Bronchial epithelial cell (primary cell): Measurements from ENCODE around the gene NEURL1. TPM values are rescaled to one million over a fixed set of nuclear protein-coding genes. Genes with fewer than 3 reads are reported as not detected.

Experiments used
- DNase-seq: peaks from one replicate; pipeline ENCODE4 v3.0.0-alpha.2; 2010; ENCODE audit warnings: low read depth
- FAIRE-seq: peaks from 2 replicates; lab custom pipeline; 2011; peaks lifted over from hg19 to GRCh38; lab: Jason Lieb, UNC
- H3K27me3 ChIP-seq: 2 replicates; pipeline ENCODE4 v1.5.1; 2011; ENCODE audit warnings: low read length; ENCODE audit not compliant: control insufficient read depth, insufficient read depth
- H3K36me3 ChIP-seq: 2 replicates; pipeline ENCODE4 v1.5.1; 2011; ENCODE audit warnings: low read length; ENCODE audit not compliant: control insufficient read depth, insufficient read depth
- H3K4me3 ChIP-seq: 2 replicates; pipeline ENCODE4 v1.5.1; 2011; ENCODE audit warnings: mild to moderate bottlenecking, low read depth, low read length, control low read depth
- total RNA-seq: library from RNA; depleted of rRNA; stranded (reverse); fragments of >200 nt; gene quantifications from 2 replicates; pipeline ENCODE4 v1.2.1, GENCODE V29; 2014
- TF ChIP-seq, protein P1 (sequence below): IDR thresholded peaks from 2 replicates; pipeline ENCODE4 v1.5.1; 2011; ENCODE audit warnings: mild to moderate bottlenecking, moderate library complexity, low read length, control low read depth, inconsistent platforms; ENCODE audit not compliant: insufficient read depth, severe bottlenecking

Gene NEURL1
- total RNA-seq, 1 donor from 2014 or later, result 1.1 TPM

DNA sequence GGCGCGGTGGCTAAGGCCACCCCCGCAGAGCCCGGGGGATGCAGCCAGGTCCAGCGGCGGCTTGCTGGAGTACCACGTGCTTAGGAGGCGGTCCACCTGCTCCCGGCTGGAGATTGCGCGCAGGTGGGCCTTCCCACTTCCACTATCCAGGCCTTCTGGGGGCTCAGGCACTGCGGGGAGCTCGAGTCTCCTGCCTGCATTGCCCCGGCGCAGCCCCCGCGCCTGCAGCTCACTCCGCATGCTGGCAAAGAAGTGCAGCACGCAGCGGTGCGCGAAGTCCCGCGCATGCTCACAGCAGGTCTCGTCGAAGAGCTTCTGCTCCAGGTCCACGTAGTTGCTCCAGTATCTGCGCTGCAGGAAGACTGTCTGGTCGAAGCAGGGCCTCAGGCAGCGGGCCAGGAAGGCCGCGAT is 20.2 kb upstream of the NEURL1 start:
- no peak for FAIRE-seq
- peak; percentile 18 for DNase-seq
- Histone ChIP-seq H3K4me3 (no peak overlapping the region), H3K27me3 (no peaks in the 10 kb centered on the region), H3K36me3 (no peaks in the 10 kb centered on the region)
- TF ChIP-seq, protein P1, sequence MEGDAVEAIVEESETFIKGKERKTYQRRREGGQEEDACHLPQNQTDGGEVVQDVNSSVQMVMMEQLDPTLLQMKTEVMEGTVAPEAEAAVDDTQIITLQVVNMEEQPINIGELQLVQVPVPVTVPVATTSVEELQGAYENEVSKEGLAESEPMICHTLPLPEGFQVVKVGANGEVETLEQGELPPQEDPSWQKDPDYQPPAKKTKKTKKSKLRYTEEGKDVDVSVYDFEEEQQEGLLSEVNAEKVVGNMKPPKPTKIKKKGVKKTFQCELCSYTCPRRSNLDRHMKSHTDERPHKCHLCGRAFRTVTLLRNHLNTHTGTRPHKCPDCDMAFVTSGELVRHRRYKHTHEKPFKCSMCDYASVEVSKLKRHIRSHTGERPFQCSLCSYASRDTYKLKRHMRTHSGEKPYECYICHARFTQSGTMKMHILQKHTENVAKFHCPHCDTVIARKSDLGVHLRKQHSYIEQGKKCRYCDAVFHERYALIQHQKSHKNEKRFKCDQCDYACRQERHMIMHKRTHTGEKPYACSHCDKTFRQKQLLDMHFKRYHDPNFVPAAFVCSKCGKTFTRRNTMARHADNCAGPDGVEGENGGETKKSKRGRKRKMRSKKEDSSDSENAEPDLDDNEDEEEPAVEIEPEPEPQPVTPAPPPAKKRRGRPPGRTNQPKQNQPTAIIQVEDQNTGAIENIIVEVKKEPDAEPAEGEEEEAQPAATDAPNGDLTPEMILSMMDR, result no peak

DNA sequence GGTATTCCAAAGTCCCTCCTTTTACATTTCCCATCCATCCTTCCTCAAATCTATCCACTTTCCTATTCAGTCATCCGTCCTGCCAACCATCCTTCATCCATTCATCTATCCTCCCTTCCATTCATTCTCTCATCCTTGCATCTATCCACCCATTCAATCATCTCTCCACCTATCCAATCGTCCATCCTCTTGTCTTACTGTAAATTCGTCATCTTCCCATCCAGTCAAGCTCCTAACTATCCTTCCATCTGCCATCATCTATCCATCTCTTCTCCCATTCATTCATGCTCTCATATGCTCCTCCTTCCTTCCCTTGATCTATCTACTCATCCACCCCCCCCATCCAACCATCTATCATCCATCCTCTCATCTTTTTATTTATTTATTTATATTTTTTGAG is 19.4 kb upstream of the NEURL1 start:
- Histone ChIP-seq H3K36me3 (no peaks in the 10 kb centered on the region), H3K27me3 (no peaks in the 10 kb centered on the region), H3K4me3 (no peak overlapping the region)
- FAIRE-seq (no peak), DNase-seq (no peak)
- TF ChIP-seq, protein P1, result no peak

DNA sequence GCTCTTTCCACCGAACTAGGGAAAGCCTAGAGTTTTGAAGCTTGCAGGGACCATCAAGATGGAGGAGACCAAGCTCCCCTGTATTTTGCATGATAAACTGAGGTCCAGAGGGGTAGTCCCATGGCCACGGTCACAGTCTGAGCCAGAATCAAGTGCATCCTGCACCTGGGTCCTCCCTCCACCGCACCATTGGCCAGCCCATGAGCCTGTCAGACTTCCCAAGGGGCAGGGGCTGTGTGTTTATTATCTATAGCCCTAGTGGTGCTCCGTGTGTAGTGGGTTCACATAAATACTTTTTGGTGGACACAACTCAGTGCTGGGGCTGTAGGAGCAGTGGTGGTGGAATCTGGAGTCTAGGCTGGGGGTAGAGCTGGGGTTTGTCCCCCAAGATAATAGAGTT is 18.1 kb upstream of the NEURL1 start:
- TF ChIP-seq, protein P1, result no peak
- no peak for FAIRE-seq
- H3K27me3 ChIP-seq, result no peaks in the 10 kb centered on the region

DNA sequence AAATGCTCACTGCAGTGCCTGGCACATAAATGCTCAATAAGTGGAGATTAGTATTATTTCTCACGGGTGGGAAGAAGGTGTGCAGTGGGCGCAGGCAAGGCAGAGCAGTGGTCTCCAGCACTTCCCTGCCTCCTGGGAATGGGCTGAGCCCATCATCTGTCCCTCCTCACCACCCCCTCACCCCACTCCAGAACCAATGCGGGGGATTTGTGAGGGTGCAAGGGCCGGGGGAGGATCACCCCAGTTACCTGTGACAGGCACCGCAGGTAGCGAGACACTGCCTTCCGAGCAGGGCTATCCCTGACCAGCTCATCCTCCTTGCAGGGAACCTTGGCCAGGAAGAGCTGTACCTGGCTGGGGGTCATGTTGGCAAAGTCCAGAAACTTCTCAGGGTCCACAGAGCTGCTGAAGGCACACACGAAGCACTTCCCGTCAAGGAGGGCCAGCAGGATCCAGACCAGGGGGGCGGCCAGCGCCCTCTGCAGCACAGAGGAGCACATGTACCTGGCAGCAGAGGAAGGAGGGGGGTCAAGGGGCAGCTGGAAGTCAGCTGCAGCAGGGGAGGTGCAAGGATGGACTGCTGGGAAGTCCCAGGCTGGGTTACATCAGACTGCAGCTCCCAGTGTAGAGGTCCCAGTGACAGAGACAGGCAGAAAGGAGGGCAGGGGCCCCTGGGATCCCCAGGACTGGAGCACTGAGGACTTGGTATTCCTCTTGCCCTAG is 17.3 kb upstream of the NEURL1 start:
- TF ChIP-seq, protein P1, result peak; percentile 8
- FAIRE-seq, result no peak
- DNase-seq, result no peak

More for the DNA sequence above, 18.1 kb upstream of the NEURL1 start:
- Histone ChIP-seq H3K36me3 (no peaks in the 10 kb centered on the region), H3K4me3 (no peak overlapping the region)
- no peak for DNase-seq

DNA sequence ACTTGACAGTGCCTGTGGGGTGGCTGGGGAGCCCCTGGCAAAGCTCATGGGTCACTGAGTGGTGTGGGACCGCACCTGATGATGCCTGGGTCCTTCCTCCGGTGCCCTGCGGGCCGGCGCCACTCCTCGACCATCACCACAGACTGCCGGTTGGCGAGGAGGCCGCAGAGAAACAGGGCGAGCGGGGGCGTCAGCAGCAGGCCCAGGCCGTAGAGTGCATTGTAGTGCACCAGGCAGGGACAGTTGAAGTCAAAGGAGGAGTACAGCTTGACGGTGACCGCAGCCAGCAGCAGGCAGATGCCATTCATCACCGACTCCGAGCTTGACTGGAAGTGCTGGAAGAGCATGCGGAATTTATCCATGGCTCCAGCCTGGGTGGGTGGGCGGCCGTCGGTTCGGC is 14.8 kb upstream of the NEURL1 start:
- FAIRE-seq, result no peak
- Histone ChIP-seq H3K27me3 (no peaks in the 10 kb centered on the region), H3K4me3 (no peak overlapping the region), H3K36me3 (no peaks in the 10 kb centered on the region)
- TF ChIP-seq, protein P1, result no peak
- DNase-seq, result no peak

More for the DNA sequence above, 17.3 kb upstream of the NEURL1 start:
- Histone ChIP-seq H3K36me3 (no peaks in the 10 kb centered on the region), H3K27me3 (no peaks in the 10 kb centered on the region), H3K4me3 (no peak overlapping the region)
